ENCODE measurements around the gene LTB4R2. TPM values are rescaled to one million over a fixed set of nuclear protein-coding genes. Genes with fewer than 3 reads are reported as not detected.

LTB4R2 gene
- total RNA-seq, 1 donor from 2014 or later: 9.3 TPM

DNA sequence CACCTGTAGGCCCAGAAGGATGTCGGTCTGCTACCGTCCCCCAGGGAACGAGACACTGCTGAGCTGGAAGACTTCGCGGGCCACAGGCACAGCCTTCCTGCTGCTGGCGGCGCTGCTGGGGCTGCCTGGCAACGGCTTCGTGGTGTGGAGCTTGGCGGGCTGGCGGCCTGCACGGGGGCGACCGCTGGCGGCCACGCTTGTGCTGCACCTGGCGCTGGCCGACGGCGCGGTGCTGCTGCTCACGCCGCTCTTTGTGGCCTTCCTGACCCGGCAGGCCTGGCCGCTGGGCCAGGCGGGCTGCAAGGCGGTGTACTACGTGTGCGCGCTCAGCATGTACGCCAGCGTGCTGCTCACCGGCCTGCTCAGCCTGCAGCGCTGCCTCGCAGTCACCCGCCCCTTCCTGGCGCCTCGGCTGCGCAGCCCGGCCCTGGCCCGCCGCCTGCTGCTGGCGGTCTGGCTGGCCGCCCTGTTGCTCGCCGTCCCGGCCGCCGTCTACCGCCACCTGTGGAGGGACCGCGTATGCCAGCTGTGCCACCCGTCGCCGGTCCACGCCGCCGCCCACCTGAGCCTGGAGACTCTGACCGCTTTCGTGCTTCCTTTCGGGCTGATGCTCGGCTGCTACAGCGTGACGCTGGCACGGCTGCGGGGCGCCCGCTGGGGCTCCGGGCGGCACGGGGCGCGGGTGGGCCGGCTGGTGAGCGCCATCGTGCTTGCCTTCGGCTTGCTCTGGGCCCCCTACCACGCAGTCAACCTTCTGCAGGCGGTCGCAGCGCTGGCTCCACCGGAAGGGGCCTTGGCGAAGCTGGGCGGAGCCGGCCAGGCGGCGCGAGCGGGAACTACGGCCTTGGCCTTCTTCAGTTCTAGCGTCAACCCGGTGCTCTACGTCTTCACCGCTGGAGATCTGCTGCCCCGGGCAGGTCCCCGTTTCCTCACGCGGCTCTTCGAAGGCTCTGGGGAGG, 985 bp downstream of the LTB4R2 start, which contains the start of gene LTB4R:
TSS of gene LTB4R (plus strand) at position 857 of the 959 bp plus-strand sequence. CDS start 4,150 bp downstream, outside the sequence.
- peaks cover 16% of the 10 kb centered on the region for H3K4me1 ChIP-seq (ENCODE audit: insufficient read depth, low read length)
- H3K27me3 Mint-ChIP-seq (ENCODE audit: low read depth, unreplicated experiment): peaks cover 6% of the 10 kb centered on the region
- H3K4me3 Mint-ChIP-seq (ENCODE audit: unreplicated experiment): no peak within 1 kb of the TSS
- no peaks in the 10 kb centered on the region for H3K79me2 ChIP-seq (ENCODE audit: insufficient read depth, low read length)
- H3K4me3 ChIP-seq (ENCODE audit: insufficient read depth, low read depth, low read length): no peak within 1 kb of the TSS
- peaks cover 2% of the 10 kb centered on the region for H3K9me3 Mint-ChIP-seq (ENCODE audit: unreplicated experiment)
- DNase-seq (ENCODE audit: low read depth): peak; percentile 72
- H3K36me3 Mint-ChIP-seq (ENCODE audit: low read depth, unreplicated experiment): peaks cover 17% of the 10 kb centered on the region
- peak within 1 kb of the TSS; percentile 44 for H2AFZ ChIP-seq (ENCODE audit: low read depth, low read length)
- no peaks in the 10 kb centered on the region for H3K9me3 ChIP-seq (ENCODE audit: insufficient read depth, low read depth, low read length)
- no peak within 1 kb of the TSS for H3K27ac Mint-ChIP-seq (ENCODE audit: unreplicated experiment)
- H3K9ac ChIP-seq (ENCODE audit: low read length): no peak within 1 kb of the TSS
- H3K27ac ChIP-seq (ENCODE audit: low read depth, low read length): no peak within 1 kb of the TSS
- peaks cover 48% of the 10 kb centered on the region for H4K20me1 ChIP-seq (ENCODE audit: insufficient read depth, low read length)
- peaks cover 8% of the 10 kb centered on the region for H3K36me3 ChIP-seq (ENCODE audit: insufficient read depth, low read length)
- no peak for TF ChIP-seq EZH2 (IDR thresholded peaks at IDR 0.05; ENCODE audit: insufficient read depth, low read length)
- TF ChIP-seq, protein P1, sequence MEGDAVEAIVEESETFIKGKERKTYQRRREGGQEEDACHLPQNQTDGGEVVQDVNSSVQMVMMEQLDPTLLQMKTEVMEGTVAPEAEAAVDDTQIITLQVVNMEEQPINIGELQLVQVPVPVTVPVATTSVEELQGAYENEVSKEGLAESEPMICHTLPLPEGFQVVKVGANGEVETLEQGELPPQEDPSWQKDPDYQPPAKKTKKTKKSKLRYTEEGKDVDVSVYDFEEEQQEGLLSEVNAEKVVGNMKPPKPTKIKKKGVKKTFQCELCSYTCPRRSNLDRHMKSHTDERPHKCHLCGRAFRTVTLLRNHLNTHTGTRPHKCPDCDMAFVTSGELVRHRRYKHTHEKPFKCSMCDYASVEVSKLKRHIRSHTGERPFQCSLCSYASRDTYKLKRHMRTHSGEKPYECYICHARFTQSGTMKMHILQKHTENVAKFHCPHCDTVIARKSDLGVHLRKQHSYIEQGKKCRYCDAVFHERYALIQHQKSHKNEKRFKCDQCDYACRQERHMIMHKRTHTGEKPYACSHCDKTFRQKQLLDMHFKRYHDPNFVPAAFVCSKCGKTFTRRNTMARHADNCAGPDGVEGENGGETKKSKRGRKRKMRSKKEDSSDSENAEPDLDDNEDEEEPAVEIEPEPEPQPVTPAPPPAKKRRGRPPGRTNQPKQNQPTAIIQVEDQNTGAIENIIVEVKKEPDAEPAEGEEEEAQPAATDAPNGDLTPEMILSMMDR (IDR thresholded peaks at IDR 0.05; ENCODE audit: insufficient read depth, low read depth, low read length): no peak
- no peak for FAIRE-seq
- H3K27me3 ChIP-seq (ENCODE audit: insufficient read depth, low read length): peaks cover 12% of the 10 kb centered on the region
- H3K4me1 Mint-ChIP-seq (ENCODE audit: low read depth, unreplicated experiment): peaks cover 8% of the 10 kb centered on the region
- peak within 1 kb of the TSS; percentile 78 for H3K4me2 ChIP-seq (ENCODE audit: low read length)

- no peak overlapping the region for H3K4me3 Mint-ChIP-seq (ENCODE audit: unreplicated experiment)
- H3K27me3 Mint-ChIP-seq (ENCODE audit: low read depth, unreplicated experiment): peaks cover 6% of the 10 kb centered on the region
Measured at GRCh38 chr14:24311837-24312615, 2.1 kb downstream of the LTB4R2 start.

More at GRCh38 chr14:24311837-24312615, 2.1 kb downstream of the LTB4R2 start:
- H3K4me1 ChIP-seq (ENCODE audit: insufficient read depth, low read length): peaks cover 23% of the 10 kb centered on the region
- peaks cover 8% of the 10 kb centered on the region for H3K36me3 Mint-ChIP-seq (ENCODE audit: low read depth, unreplicated experiment)
- DNase-seq (ENCODE audit: low read depth) (no peak), FAIRE-seq (no peak)
- TF ChIP-seq EZH2 (IDR thresholded peaks at IDR 0.05; ENCODE audit: insufficient read depth, low read length): no peak
- TF ChIP-seq, protein P1 (IDR thresholded peaks at IDR 0.05; ENCODE audit: insufficient read depth, low read depth, low read length): no peak
- H3K27ac ChIP-seq (ENCODE audit: low read depth, low read length): no peak overlapping the region
- H3K4me1 Mint-ChIP-seq (ENCODE audit: low read depth, unreplicated experiment): peaks cover 8% of the 10 kb centered on the region
- H3K36me3 ChIP-seq (ENCODE audit: insufficient read depth, low read length): peaks cover 1% of the 10 kb centered on the region
- H2AFZ ChIP-seq (ENCODE audit: low read depth, low read length): no peak overlapping the region
- H4K20me1 ChIP-seq (ENCODE audit: insufficient read depth, low read length): peaks cover 47% of the 10 kb centered on the region
- H3K9ac ChIP-seq (ENCODE audit: low read length): no peak overlapping the region
- H3K27ac Mint-ChIP-seq (ENCODE audit: unreplicated experiment): no peak overlapping the region
- peaks cover 14% of the 10 kb centered on the region for H3K27me3 ChIP-seq (ENCODE audit: insufficient read depth, low read length)
- no peak overlapping the region for H3K4me3 ChIP-seq (ENCODE audit: insufficient read depth, low read depth, low read length)
- no peaks in the 10 kb centered on the region for H3K79me2 ChIP-seq (ENCODE audit: insufficient read depth, low read length)
- H3K9me3 Mint-ChIP-seq (ENCODE audit: unreplicated experiment): peaks cover 2% of the 10 kb centered on the region
- H3K9me3 ChIP-seq (ENCODE audit: insufficient read depth, low read depth, low read length): no peaks in the 10 kb centered on the region
- H3K4me2 ChIP-seq (ENCODE audit: low read length): no peak overlapping the region

All from astrocyte (in vitro differentiated cells and primary cell).